A549 treated with Mapracorat at 1 μM for 4 hours (cell line): ENCODE measurements around the gene SYTL3. TPM values are rescaled to one million over a fixed set of nuclear protein-coding genes. Genes with fewer than 3 reads are reported as not detected.

Experiments
- total RNA-seq: library from RNA; stranded (reverse); fragments of 200-300 nt; extraction: Qiagen RNA extraction; gene quantifications from 5 replicates; pipeline ENCODE4 v1.2.3, GENCODE V29; 2022

The SYTL3 gene, protein sequence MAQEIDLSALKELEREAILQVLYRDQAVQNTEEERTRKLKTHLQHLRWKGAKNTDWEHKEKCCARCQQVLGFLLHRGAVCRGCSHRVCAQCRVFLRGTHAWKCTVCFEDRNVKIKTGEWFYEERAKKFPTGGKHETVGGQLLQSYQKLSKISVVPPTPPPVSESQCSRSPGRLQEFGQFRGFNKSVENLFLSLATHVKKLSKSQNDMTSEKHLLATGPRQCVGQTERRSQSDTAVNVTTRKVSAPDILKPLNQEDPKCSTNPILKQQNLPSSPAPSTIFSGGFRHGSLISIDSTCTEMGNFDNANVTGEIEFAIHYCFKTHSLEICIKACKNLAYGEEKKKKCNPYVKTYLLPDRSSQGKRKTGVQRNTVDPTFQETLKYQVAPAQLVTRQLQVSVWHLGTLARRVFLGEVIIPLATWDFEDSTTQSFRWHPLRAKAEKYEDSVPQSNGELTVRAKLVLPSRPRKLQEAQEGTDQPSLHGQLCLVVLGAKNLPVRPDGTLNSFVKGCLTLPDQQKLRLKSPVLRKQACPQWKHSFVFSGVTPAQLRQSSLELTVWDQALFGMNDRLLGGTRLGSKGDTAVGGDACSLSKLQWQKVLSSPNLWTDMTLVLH
- 1.4 to 1.6 TPM (median 1.5 TPM) in 5 replicates for total RNA-seq

DNA sequence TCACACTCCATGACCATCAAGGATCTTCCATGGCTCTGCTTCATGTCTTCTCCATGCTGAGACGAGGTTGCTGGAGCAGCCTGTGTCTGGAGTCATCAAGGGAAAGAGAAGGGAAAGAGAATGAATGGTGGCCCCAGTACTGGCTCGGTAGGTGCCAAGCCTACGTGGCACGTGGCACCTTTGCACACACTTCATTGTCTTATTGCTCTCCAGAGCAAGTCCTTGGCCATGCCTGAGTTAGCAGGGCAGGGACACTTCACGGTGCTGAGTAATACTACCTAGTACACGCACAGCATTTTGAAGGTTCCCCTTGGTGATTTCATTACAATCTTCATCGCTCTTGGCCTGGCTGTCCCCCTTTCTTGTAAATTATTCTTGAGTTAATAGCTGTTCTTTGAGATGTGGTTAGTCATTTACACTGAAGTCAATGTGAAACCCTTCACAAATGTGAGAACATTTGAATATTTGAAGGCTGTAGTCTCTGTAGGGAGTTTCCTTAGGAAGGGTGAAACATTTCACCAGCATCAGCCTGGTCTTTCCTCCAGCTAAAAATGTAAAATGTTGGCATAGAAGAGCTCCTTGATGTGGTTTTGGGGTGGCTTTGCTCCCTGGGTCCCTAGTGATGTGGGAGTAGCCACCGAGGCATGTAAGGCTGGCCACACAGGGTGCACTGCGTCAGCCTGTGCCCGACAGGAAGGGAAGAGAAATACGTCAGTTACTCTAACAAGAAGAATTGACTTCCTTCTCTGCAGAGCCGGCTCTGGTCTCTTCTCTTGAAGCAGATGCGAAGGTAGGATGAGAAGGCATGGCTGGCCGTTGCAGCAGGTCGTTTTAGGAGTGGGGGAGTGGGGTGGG, at the start of gene SYTL3:
Gene SYTL3 (plus strand): TSS at position 766 of the 855 bp plus-strand sequence. CDS start 13,215 bp downstream, outside the sequence.

DNA sequence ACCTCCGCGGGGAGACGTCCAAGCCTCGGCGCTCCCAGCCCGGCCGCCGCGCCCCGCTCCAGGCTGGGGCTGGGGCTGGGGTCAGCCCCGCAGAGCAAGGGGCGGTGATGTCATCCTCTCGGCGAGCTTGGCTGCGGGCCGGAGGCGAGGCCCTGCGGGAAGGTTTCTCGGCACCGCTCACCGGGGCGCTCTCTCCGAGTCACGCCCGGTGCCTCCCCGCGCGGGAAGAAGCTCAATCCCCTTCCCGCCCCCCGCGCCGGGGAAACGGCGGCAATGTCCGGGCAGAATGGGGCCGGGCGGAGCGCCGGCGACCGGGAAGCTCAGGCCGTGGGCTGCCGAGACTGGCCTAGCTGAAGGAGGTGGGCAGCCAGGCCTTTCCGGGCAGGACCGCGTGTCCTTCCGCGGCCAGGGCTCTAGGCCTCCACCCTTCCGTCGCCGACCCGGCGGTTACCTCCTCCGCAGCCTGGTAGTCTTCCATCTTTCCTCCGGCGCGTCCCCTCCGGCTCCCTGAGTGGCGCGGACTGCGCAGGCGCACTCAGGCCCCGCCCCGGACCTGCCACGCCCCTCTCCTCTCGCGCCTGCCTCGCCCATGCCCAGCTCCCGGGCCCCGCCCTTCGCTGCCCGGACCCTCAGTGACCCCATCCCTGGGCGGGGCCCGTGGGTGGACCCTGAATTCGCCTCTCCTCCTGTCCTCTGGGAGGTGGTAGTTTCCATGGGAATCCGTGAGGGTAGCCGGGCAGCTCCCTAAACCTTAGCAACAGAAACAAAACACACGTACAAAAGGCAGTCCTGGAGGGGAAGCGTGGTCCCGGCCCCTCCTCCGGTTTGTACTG, 5.4 kb upstream of the SYTL3 start, which contains the start of gene DYNLT1:
Gene DYNLT1 (minus strand): TSS at position 513 of the 833 bp plus-strand sequence. CDS start 35 bp downstream, at position 478.

Other genes starting within 250 kb of the SYTL3 start
- gene TMEM181, start 90.0 kb upstream of the SYTL3 start, total RNA-seq, result 11.7 to 14.4 TPM (median 13.7 TPM) in 5 replicates
- 101 to 141 TPM (median 109 TPM) in 5 replicates for gene DYNLT1, start 5.3 kb upstream of the SYTL3 start, total RNA-seq
- 375 to 449 TPM (median 424 TPM) in 5 replicates for gene EZR, start 169.3 kb downstream of the SYTL3 start, total RNA-seq